Activated CD4-positive, CD25-positive, alpha-beta regulatory T cell (primary cell): ENCODE measurements around the gene DOCK4.

Experiments
- DNase-seq, 4 experiments: peaks; one replicate each; lab custom pipeline; 2025; lab: John Stamatoyannopoulos, UW

DOCK4 gene

GRCh38 chr7:112080978-112081377 lies 125.2 kb downstream of the DOCK4 start:
- DNase-seq, result no peak

- no peak for DNase-seq
These were observed 125.8 kb downstream of the DOCK4 start for GRCh38 chr7:112080441-112080840.

GRCh38 chr7:112079673-112080072 lies 126.5 kb downstream of the DOCK4 start:
- DNase-seq, result no peak

- no peak for DNase-seq
These were observed 127.1 kb downstream of the DOCK4 start for GRCh38 chr7:112079122-112079521.

GRCh38 chr7:112076324-112076723 lies 129.9 kb downstream of the DOCK4 start:
- DNase-seq, result no peak

- DNase-seq, result no peak
These were observed 131.7 kb downstream of the DOCK4 start for GRCh38 chr7:112074464-112074863.

GRCh38 chr7:112073530-112073929 lies 132.7 kb downstream of the DOCK4 start:
- DNase-seq, result no peak

GRCh38 chr7:112072541-112073245 lies 133.5 kb downstream of the DOCK4 start:
- DNase-seq, result no peak

- DNase-seq, result no peak
These were observed 134.3 kb downstream of the DOCK4 start for GRCh38 chr7:112071856-112072255.

- no peak for DNase-seq
These were observed 135.4 kb downstream of the DOCK4 start for GRCh38 chr7:112070674-112071256.

GRCh38 chr7:112069879-112070321 lies 136.3 kb downstream of the DOCK4 start:
- DNase-seq, result no peak

- no peak for DNase-seq
These were observed 137.2 kb downstream of the DOCK4 start for GRCh38 chr7:112068967-112069366.

- DNase-seq, result no peak
These were observed 138.3 kb downstream of the DOCK4 start for GRCh38 chr7:112067632-112068540.

- no peak for DNase-seq
These were observed 139.0 kb downstream of the DOCK4 start for GRCh38 chr7:112067200-112067599.

- DNase-seq, result no peak
These were observed 140.4 kb downstream of the DOCK4 start for GRCh38 chr7:112065758-112066157.

- DNase-seq, result no peak
These were observed 141.4 kb downstream of the DOCK4 start for GRCh38 chr7:112064627-112065385.

- DNase-seq, result no peak
These were observed 142.2 kb downstream of the DOCK4 start for GRCh38 chr7:112063974-112064373.

GRCh38 chr7:112061051-112061450 lies 145.1 kb downstream of the DOCK4 start:
- DNase-seq, result no peak

GRCh38 chr7:112060625-112061024 lies 145.6 kb downstream of the DOCK4 start:
- no peak for DNase-seq

GRCh38 chr7:112059675-112060074 lies 146.5 kb downstream of the DOCK4 start:
- DNase-seq, result no peak

- DNase-seq, result no peak
These were observed 147.5 kb downstream of the DOCK4 start for GRCh38 chr7:112058686-112059085.

GRCh38 chr7:112056409-112056808 lies 149.8 kb downstream of the DOCK4 start:
- DNase-seq, result no peak
